Endothelial cell of umbilical vein (primary cell): Measurements from ENCODE around the gene FAM149B1. TPM values are rescaled to one million over a fixed set of nuclear protein-coding genes. Genes with fewer than 3 reads are reported as not detected.

Experiments
- BruUV-seq: library from RNA; stranded (reverse); fragments of 400-500 nt; replicated peaks from 2 replicates; lab custom pipeline; 2021; lab: Mats Ljungman, UMichigan
- CTCF ChIA-PET: fragments of 300-600, 350-600 bp; sonication (Branson Sonifier 250); formaldehyde crosslinking; loops from one replicate; lab custom pipeline; 2021; ENCODE audit warnings: antibody characterized with exemption, inconsistent platforms; lab: Charles Lee
- POLR2A ChIA-PET: fragments of 300-600, 350-600 bp; sonication (Branson Sonifier 250); formaldehyde crosslinking; loops from one replicate; lab custom pipeline; 2021; ENCODE audit warnings: antibody characterized with exemption, inconsistent platforms; lab: Charles Lee
- DNase-seq: peaks from one replicate; pipeline ENCODE4 v3.0.0-alpha.2; 2011; ENCODE audit warnings: low read depth, low spot score
- FAIRE-seq: peaks from 2 replicates; lab custom pipeline; 2011; peaks lifted over from hg19 to GRCh38; lab: Jason Lieb, UNC
- H2AFZ ChIP-seq: 2 replicates; pipeline ENCODE4 v1.6.0; 2012; ENCODE audit warnings: low read depth, low read length, control low read depth, inconsistent platforms
- H3K27ac ChIP-seq: 2 replicates; pipeline ENCODE4 v1.5.1; 2011; ENCODE audit warnings: low read depth, mild to moderate bottlenecking, control low read depth, low read length, moderate library complexity; ENCODE audit not compliant: insufficient read depth
- H3K27me3 ChIP-seq, 2 experiments: 2 replicates each; pipeline versions ENCODE4 v1.6.0 to v1.6.1; 2011; ENCODE audit warnings: low read length in 2 of 2, mixed read lengths in 1 of 2; ENCODE audit not compliant: control insufficient read depth in 2 of 2, insufficient read depth in 2 of 2
- H3K36me3 ChIP-seq, 2 experiments: 2 replicates in 1 of 2; 3 replicates in 1 of 2; pipeline ENCODE4 v1.5.1; 2011; ENCODE audit warnings: low read length in 2 of 2, mild to moderate bottlenecking in 1 of 2, moderate library complexity in 1 of 2; ENCODE audit not compliant: control insufficient read depth in 2 of 2, insufficient read depth in 2 of 2; ENCODE audit errors: extremely low read depth in 1 of 2
- H3K4me1 ChIP-seq: 3 replicates; pipeline ENCODE4 v1.5.1; 2011; ENCODE audit warnings: mild to moderate bottlenecking, low read length; ENCODE audit not compliant: control insufficient read depth, insufficient read depth; ENCODE audit errors: extremely low read depth
- H3K4me2 ChIP-seq: 2 replicates; pipeline ENCODE4 v1.6.1; 2011; ENCODE audit warnings: low read length, control low read depth, mixed read lengths; ENCODE audit not compliant: insufficient read depth
- H3K4me3 ChIP-seq, 3 experiments: fragments of 200-600 bp in 1 of 3; sonication (generic), shearing (Covaris generic) in 1 of 3; replicated peaks in 1 of 3; 2 replicates each; pipeline ENCODE4 v1.5.1; 2011 to 2016; ENCODE audit warnings: control low read depth in 3 of 3, low read length in 3 of 3, mild to moderate bottlenecking in 2 of 3, inconsistent platforms in 1 of 3, low read depth in 1 of 3, moderate library complexity in 1 of 3; ENCODE audit not compliant: insufficient read depth in 1 of 3
- H3K79me2 ChIP-seq: 2 replicates; pipeline ENCODE4 v1.6.0; 2012; ENCODE audit warnings: low read length, inconsistent platforms; ENCODE audit not compliant: control insufficient read depth, insufficient read depth
- H3K9ac ChIP-seq: replicated peaks from 2 replicates; pipeline ENCODE3; 2011; ENCODE audit warnings: low read length, control low read depth; ENCODE audit not compliant: insufficient read depth; ENCODE audit errors: extremely low read depth
- H3K9me1 ChIP-seq: replicated peaks from 3 replicates; pipeline ENCODE4 v1.6.0; 2011; ENCODE audit warnings: mild to moderate bottlenecking, low read length; ENCODE audit not compliant: control insufficient read depth, insufficient read depth; ENCODE audit errors: extremely low read depth
- H3K9me3 ChIP-seq: replicated peaks from 2 replicates; pipeline ENCODE4 v1.5.1; 2012; ENCODE audit warnings: low read length, inconsistent platforms; ENCODE audit not compliant: control insufficient read depth, insufficient read depth
- H4K20me1 ChIP-seq: replicated peaks from 2 replicates; pipeline ENCODE3; 2011; ENCODE audit warnings: mild to moderate bottlenecking, low read length; ENCODE audit not compliant: control insufficient read depth, insufficient read depth; ENCODE audit errors: extremely low read depth
- CTCF ChIP-seq, 2 donors: IDR thresholded peaks; 1 replicate in 1 of 2; 2 replicates in 1 of 2; pipeline ENCODE4 v1.5.1; 2011; ENCODE audit warnings: low read length in 2 of 2, mild to moderate bottlenecking in 2 of 2, moderate library complexity in 2 of 2, control low read depth in 1 of 2, inconsistent platforms in 1 of 2, low read depth in 1 of 2; ENCODE audit not compliant: insufficient read depth in 1 of 2; ENCODE audit errors: extremely low read depth in 1 of 2
- EZH2 ChIP-seq: IDR thresholded peaks from 2 replicates; pipeline ENCODE4 v1.6.1; 2012; ENCODE audit warnings: borderline replicate concordance, low read depth, mild to moderate bottlenecking, moderate library complexity, low read length, inconsistent platforms; ENCODE audit not compliant: severe bottlenecking
- FOS ChIP-seq: IDR thresholded peaks from 2 replicates; pipeline ENCODE4 v1.6.1; 2011; ENCODE audit warnings: mild to moderate bottlenecking, low read length, moderate library complexity, borderline replicate concordance; ENCODE audit not compliant: insufficient read depth
- GATA2 ChIP-seq: IDR thresholded peaks from 2 replicates; pipeline ENCODE4 v1.7.0; 2011; ENCODE audit warnings: low read depth, mild to moderate bottlenecking, moderate library complexity, mixed read lengths, low read length; ENCODE audit not compliant: insufficient read length, insufficient read depth
- JUN ChIP-seq: IDR thresholded peaks from 2 replicates; pipeline ENCODE4 v1.6.1; 2011; ENCODE audit warnings: borderline replicate concordance, low read depth; ENCODE audit not compliant: insufficient read length, insufficient read depth
- MAX ChIP-seq: IDR thresholded peaks from 2 replicates; pipeline ENCODE4 v1.6.1; 2011; ENCODE audit not compliant: insufficient read depth, insufficient read length
- MYC ChIP-seq: IDR thresholded peaks from one replicate; pipeline ENCODE4 v1.6.1; 2011; ENCODE audit warnings: mild to moderate bottlenecking, low read depth, low read length
- POLR2A ChIP-seq: IDR thresholded peaks from 2 replicates; pipeline ENCODE4 v1.6.1; 2012; ENCODE audit warnings: low read depth, mild to moderate bottlenecking, control low read depth, low read length
- POLR2AphosphoS5 ChIP-seq: IDR thresholded peaks from 2 replicates; pipeline ENCODE4 v1.6.1; 2012; ENCODE audit warnings: low read depth, mild to moderate bottlenecking, control low read depth, low read length, moderate library complexity; ENCODE audit not compliant: insufficient read depth
- dilution Hi-C: fragments of 300-500 bp; cut with MboI; formaldehyde crosslinking; loops from one replicate; pipeline ENCODE4 v1.15.0; 2019; ENCODE audit warnings: low sequenced_read_pairs; ENCODE audit not compliant: extremely low pct_ligation_motif_present
- intact Hi-C: fragments of 100-400 bp; cut with micrococcal nuclease; formaldehyde crosslinking; loops from one replicate; pipeline ENCODE4 v1.10.0; 2022
- polyA plus RNA-seq, 4 experiments: library from polyadenylated mRNA; depleted of rRNA in 3 of 4; stranded (reverse) in 3 of 4; unstranded in 1 of 4; fragments of >200 nt; gene quantifications; 2 replicates each; pipeline versions ENCODE4 v1.2.1 to v1.2.3, GENCODE V29; 2011 to 2012; ENCODE audit warnings: missing spikeins in 1 of 4
- total RNA-seq: library from RNA; stranded (reverse); gene quantifications from 2 replicates; pipeline ENCODE4 v1.2.3, GENCODE V29; 2021

The FAM149B1 gene
- total and polyA plus RNA-seq, 2 donors (not counting 3 experiments of a cell fraction or from before 2014, with no cell fraction given), result 19.5 to 26.7 TPM

- H3K9me3 ChIP-seq, result no peaks in the 10 kb centered on the region
- ChIA-PET POLR2A (interaction anchor here (0.9 kb wide), 1 partner anchor 17 kb away, joined by 3 read pairs; the partner anchor contains the start of gene DNAJC9), CTCF (interaction anchor here (0.7 to 2.2 kb wide), 30 partner anchors 10 to 384 kb away, joined by 3 to 29 read pairs (median 5); partner anchors contain the start of genes CFAP70, DNAJC9, MRPS16 and PPP3CB)
- dilution Hi-C loops (no loop called here), intact Hi-C loops (loop anchor here (1.0 kb wide), 1 partner anchor 380 kb away; no protein-coding TSS in a partner anchor)
- DNase-seq (peak; percentile 53), FAIRE-seq (peak; percentile 68)
- H2AFZ ChIP-seq, result no peak overlapping the region
- peak; percentile 39 to 51 for TF ChIP-seq CTCF (IDR thresholded peaks at IDR 0.05; ENCODE audit: extremely low read depth in 1 of 2, insufficient read depth in 1 of 2, low read depth in 1 of 2, low read length in 2 of 2)
- no peak for TF ChIP-seq POLR2AphosphoS5
- H3K9ac ChIP-seq, result no peak overlapping the region
- no peak overlapping the region for H3K4me3 ChIP-seq
- no peak overlapping the region for H3K4me2 ChIP-seq
- H3K36me3 ChIP-seq, result no peaks in the 10 kb centered on the region
- H3K79me2 ChIP-seq, result no peaks in the 10 kb centered on the region
- H3K9me1 ChIP-seq, result no peaks in the 10 kb centered on the region
- no peaks in the 10 kb centered on the region for H4K20me1 ChIP-seq
- H3K27me3 ChIP-seq, result peaks cover 4 to 13% of the 10 kb centered on the region in 2 experiments
- H3K27ac ChIP-seq, result no peak overlapping the region
- BruUV-seq, result no TSS peak
- peaks cover 7% of the 10 kb centered on the region for H3K4me1 ChIP-seq
Observed at GRCh38 chr10:73263693-73264347, 95.9 kb downstream of the FAM149B1 start.

- no peak overlapping the region for H2AFZ ChIP-seq
- no peak overlapping the region for H3K27ac ChIP-seq
- H3K4me2 ChIP-seq, result no peak overlapping the region
- CTCF ChIA-PET, result interaction anchor here (0.7 to 2.2 kb wide), 24 partner anchors 9 to 380 kb away, joined by 3 to 29 read pairs (median 5); partner anchors contain the start of genes CFAP70, DNAJC9, MRPS16 and PPP3CB
- no peaks in the 10 kb centered on the region for H3K9me3 ChIP-seq
- H3K27me3 ChIP-seq, result peaks cover 4 to 15% of the 10 kb centered on the region in 2 experiments
- H3K9ac ChIP-seq, result no peak overlapping the region
- POLR2A ChIA-PET, result interaction anchor here (0.9 kb wide), 1 partner anchor 18 kb away, joined by 3 read pairs; the partner anchor contains the start of gene DNAJC9
- no peaks in the 10 kb centered on the region for H4K20me1 ChIP-seq
- H3K4me1 ChIP-seq, result peaks cover 7% of the 10 kb centered on the region
- H3K79me2 ChIP-seq, result no peaks in the 10 kb centered on the region
- H3K36me3 ChIP-seq, result no peaks in the 10 kb centered on the region
- BruUV-seq, result no TSS peak
- dilution Hi-C loops (no loop called here), intact Hi-C loops (loop anchor here (1.0 kb wide), 1 partner anchor 380 kb away; no protein-coding TSS in a partner anchor)
- H3K4me3 ChIP-seq, result no peak overlapping the region
- FAIRE-seq (no peak), DNase-seq (no peak)
- H3K9me1 ChIP-seq, result no peaks in the 10 kb centered on the region
- TF ChIP-seq EZH2 (no peak), POLR2AphosphoS5 (no peak), MAX (no peak), CTCF (IDR thresholded peaks at IDR 0.05; ENCODE audit: extremely low read depth in 1 of 2, insufficient read depth in 1 of 2, low read depth in 1 of 2, low read length in 2 of 2) (no peak), MYC (no peak), JUN (no peak), FOS (no peak), GATA2 (no peak), POLR2A (no peak)
Observed at GRCh38 chr10:73264423-73264822, 96.5 kb downstream of the FAM149B1 start.
